ENCODE results near the gene PPP1R12C.
"Not testable (repeated sequence)": the region's sequence is repeated elsewhere in the genome, so short reads cannot be mapped to it uniquely, and the experiment has no call there.

PPP1R12C gene

GRCh38 chr19:55109527-55110291 lies 7.7 kb downstream of the PPP1R12C start:
- Histone ChIP-seq H3K27me3 (ENCODE audit: control insufficient read depth, insufficient read depth, low read length, poor library complexity, severe bottlenecking) (no peaks in the 10 kb centered on the region), H3K27ac (ENCODE audit: insufficient read depth, low read depth, low read length, poor library complexity, severe bottlenecking) (no peak overlapping the region), H3K36me3 (ENCODE audit: control insufficient read depth, insufficient read depth, low read length) (no peaks in the 10 kb centered on the region), H3K4me1 (ENCODE audit: control insufficient read depth, insufficient read depth, low read length) (peaks cover 14% of the 10 kb centered on the region), H3K9me3 (ENCODE audit: control insufficient read depth, low read length) (no peaks in the 10 kb centered on the region), H3K4me3 (ENCODE audit: insufficient read depth, low read depth, low read length) (no peak overlapping the region)
- 89 to 92% methylated on average over 20 of the region's 20 CpGs for WGBS, 2 experiments

GRCh38 chr19:55107252-55107651 lies 10.2 kb downstream of the PPP1R12C start:
- H3K4me1 ChIP-seq (ENCODE audit: control insufficient read depth, insufficient read depth, low read length); H3K36me3 ChIP-seq (ENCODE audit: control insufficient read depth, insufficient read depth, low read length): not testable (repeated sequence)
- 95 to 96% methylated on average over 2 to 3 of the region's 3 CpGs for WGBS, 2 experiments

DNA sequence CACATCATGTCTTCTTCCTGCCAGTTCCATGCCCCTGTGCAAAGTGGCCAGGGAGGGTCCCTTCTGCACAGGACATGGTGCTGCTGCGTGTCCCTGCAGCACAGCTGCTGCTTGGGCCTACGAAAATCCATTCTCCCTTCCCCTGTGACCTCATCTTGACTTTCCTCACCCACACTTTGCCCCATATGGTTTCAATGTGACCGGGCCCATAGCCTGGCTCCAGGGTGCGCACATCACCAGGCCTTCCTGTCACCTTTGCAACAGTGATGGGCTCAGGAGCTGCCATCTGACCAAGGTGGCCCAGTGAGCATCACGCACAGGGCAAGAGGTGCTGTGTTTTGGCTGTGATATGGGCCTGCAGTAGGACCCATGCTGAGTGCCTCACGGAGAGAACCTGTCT lies 10.8 kb downstream of the PPP1R12C start:
- no peaks in the 10 kb centered on the region for H3K9me3 ChIP-seq (ENCODE audit: control insufficient read depth, low read length)
- WGBS, 2 experiments, result 95 to 96% methylated on average over 6 of the region's 6 CpGs
- no peak overlapping the region for H3K4me3 ChIP-seq (ENCODE audit: insufficient read depth, low read depth, low read length)
- no peaks in the 10 kb centered on the region for H3K4me1 ChIP-seq (ENCODE audit: control insufficient read depth, insufficient read depth, low read length)
- H3K27ac ChIP-seq (ENCODE audit: insufficient read depth, low read depth, low read length, poor library complexity, severe bottlenecking), result no peak overlapping the region
- H3K27me3 ChIP-seq (ENCODE audit: control insufficient read depth, insufficient read depth, low read length, poor library complexity, severe bottlenecking), result no peaks in the 10 kb centered on the region
- peaks cover 9% of the 10 kb centered on the region for H3K36me3 ChIP-seq (ENCODE audit: control insufficient read depth, insufficient read depth, low read length)

More at GRCh38 chr19:55107252-55107651, 10.2 kb downstream of the PPP1R12C start:
- H3K4me3 ChIP-seq (ENCODE audit: insufficient read depth, low read depth, low read length); H3K27ac ChIP-seq (ENCODE audit: insufficient read depth, low read depth, low read length, poor library complexity, severe bottlenecking); H3K27me3 ChIP-seq (ENCODE audit: control insufficient read depth, insufficient read depth, low read length, poor library complexity, severe bottlenecking); H3K9me3 ChIP-seq (ENCODE audit: control insufficient read depth, low read length): not testable (repeated sequence)

GRCh38 chr19:55105237-55105636 lies 12.2 kb downstream of the PPP1R12C start:
- H3K4me1 ChIP-seq (ENCODE audit: control insufficient read depth, insufficient read depth, low read length), result no peaks in the 10 kb centered on the region
- no peak overlapping the region for H3K27ac ChIP-seq (ENCODE audit: insufficient read depth, low read depth, low read length, poor library complexity, severe bottlenecking)
- no peak overlapping the region for H3K4me3 ChIP-seq (ENCODE audit: insufficient read depth, low read depth, low read length)
- no peaks in the 10 kb centered on the region for H3K9me3 ChIP-seq (ENCODE audit: control insufficient read depth, low read length)
- H3K27me3 ChIP-seq (ENCODE audit: control insufficient read depth, insufficient read depth, low read length, poor library complexity, severe bottlenecking), result no peaks in the 10 kb centered on the region
- H3K36me3 ChIP-seq (ENCODE audit: control insufficient read depth, insufficient read depth, low read length), result peaks cover 9% of the 10 kb centered on the region
- 93 to 96% methylated on average over 2 of the region's 2 CpGs for WGBS, 2 experiments

GRCh38 chr19:55103190-55103589 lies 14.2 kb downstream of the PPP1R12C start:
- H3K9me3 ChIP-seq (ENCODE audit: control insufficient read depth, low read length), result no peaks in the 10 kb centered on the region
- WGBS, 2 experiments, result 94 to 97% methylated on average over 9 of the region's 9 CpGs
- no peak overlapping the region for H3K27ac ChIP-seq (ENCODE audit: insufficient read depth, low read depth, low read length, poor library complexity, severe bottlenecking)
- peaks cover 9% of the 10 kb centered on the region for H3K36me3 ChIP-seq (ENCODE audit: control insufficient read depth, insufficient read depth, low read length)
- H3K27me3 ChIP-seq (ENCODE audit: control insufficient read depth, insufficient read depth, low read length, poor library complexity, severe bottlenecking), result no peaks in the 10 kb centered on the region
- no peaks in the 10 kb centered on the region for H3K4me1 ChIP-seq (ENCODE audit: control insufficient read depth, insufficient read depth, low read length)
- H3K4me3 ChIP-seq (ENCODE audit: insufficient read depth, low read depth, low read length), result no peak overlapping the region

GRCh38 chr19:55101261-55101660 lies 16.2 kb downstream of the PPP1R12C start:
- no peaks in the 10 kb centered on the region for H3K9me3 ChIP-seq (ENCODE audit: control insufficient read depth, low read length)
- WGBS, 2 experiments, result 86% methylated on average over 10 of the region's 10 CpGs
- no peaks in the 10 kb centered on the region for H3K4me1 ChIP-seq (ENCODE audit: control insufficient read depth, insufficient read depth, low read length)
- peaks cover 9% of the 10 kb centered on the region for H3K36me3 ChIP-seq (ENCODE audit: control insufficient read depth, insufficient read depth, low read length)
- H3K4me3 ChIP-seq (ENCODE audit: insufficient read depth, low read depth, low read length), result no peak overlapping the region
- H3K27me3 ChIP-seq (ENCODE audit: control insufficient read depth, insufficient read depth, low read length, poor library complexity, severe bottlenecking), result no peaks in the 10 kb centered on the region
- H3K27ac ChIP-seq (ENCODE audit: insufficient read depth, low read depth, low read length, poor library complexity, severe bottlenecking), result no peak overlapping the region

- H3K27ac ChIP-seq (ENCODE audit: insufficient read depth, low read depth, low read length, poor library complexity, severe bottlenecking), result no peak overlapping the region
- 90 to 91% methylated on average over 27 of the region's 27 CpGs for WGBS, 2 experiments
- H3K4me3 ChIP-seq (ENCODE audit: insufficient read depth, low read depth, low read length), result no peak overlapping the region
- H3K36me3 ChIP-seq (ENCODE audit: control insufficient read depth, insufficient read depth, low read length), result peaks cover 9% of the 10 kb centered on the region
- H3K27me3 ChIP-seq (ENCODE audit: control insufficient read depth, insufficient read depth, low read length, poor library complexity, severe bottlenecking), result no peaks in the 10 kb centered on the region
- no peaks in the 10 kb centered on the region for H3K9me3 ChIP-seq (ENCODE audit: control insufficient read depth, low read length)
- no peaks in the 10 kb centered on the region for H3K4me1 ChIP-seq (ENCODE audit: control insufficient read depth, insufficient read depth, low read length)
These were observed 17.6 kb downstream of the PPP1R12C start for GRCh38 chr19:55099557-55100506.

DNA sequence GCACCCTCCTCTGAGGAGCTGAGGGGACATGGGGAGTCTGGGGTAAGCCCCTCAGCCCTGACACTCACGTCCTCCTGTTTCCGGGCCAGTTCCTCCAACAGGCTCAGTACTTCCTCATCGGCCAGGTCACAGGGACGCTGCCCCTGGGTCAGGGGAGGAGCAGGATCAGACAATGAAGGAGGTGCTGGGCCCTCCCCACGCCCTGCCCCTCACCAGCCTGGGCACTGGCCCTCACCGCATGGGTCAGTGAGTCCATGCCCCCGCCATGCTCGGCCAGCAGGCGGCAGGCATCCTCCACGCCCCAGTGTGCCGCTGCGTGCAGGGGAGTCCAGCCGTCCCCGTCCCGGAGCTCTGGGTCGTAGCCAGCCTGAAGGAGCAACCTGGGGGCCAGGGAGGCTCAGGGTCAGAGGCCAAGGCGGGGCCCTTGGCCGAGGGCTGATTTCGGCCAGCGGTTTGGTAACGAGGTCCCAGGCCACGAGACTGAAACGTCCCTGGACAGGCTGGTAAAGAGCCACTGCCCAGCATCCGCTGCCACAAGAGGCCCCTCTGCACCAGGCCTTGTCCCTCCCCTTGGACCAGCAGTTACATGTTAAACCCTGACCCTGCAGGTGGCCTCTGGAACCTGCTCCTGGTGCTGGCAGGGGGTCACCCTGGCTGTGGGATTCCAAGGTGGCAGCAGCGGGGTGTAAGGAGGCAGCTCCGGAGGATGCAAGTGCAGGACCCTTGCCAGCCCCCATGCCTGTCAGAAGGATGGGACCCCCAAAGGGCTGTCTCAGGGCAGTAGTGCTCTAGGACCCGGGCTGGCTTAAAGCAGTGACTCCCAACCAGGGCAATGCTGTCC lies 18.5 kb downstream of the PPP1R12C start:
- H3K4me1 ChIP-seq (ENCODE audit: control insufficient read depth, insufficient read depth, low read length), result no peaks in the 10 kb centered on the region
- H3K4me3 ChIP-seq (ENCODE audit: insufficient read depth, low read depth, low read length), result no peak overlapping the region
- no peak overlapping the region for H3K27ac ChIP-seq (ENCODE audit: insufficient read depth, low read depth, low read length, poor library complexity, severe bottlenecking)
- WGBS, 2 experiments, result 91 to 92% methylated on average over 27 of the region's 27 CpGs
- no peaks in the 10 kb centered on the region for H3K27me3 ChIP-seq (ENCODE audit: control insufficient read depth, insufficient read depth, low read length, poor library complexity, severe bottlenecking)
- peaks cover 9% of the 10 kb centered on the region for H3K36me3 ChIP-seq (ENCODE audit: control insufficient read depth, insufficient read depth, low read length)
- no peaks in the 10 kb centered on the region for H3K9me3 ChIP-seq (ENCODE audit: control insufficient read depth, low read length)

DNA sequence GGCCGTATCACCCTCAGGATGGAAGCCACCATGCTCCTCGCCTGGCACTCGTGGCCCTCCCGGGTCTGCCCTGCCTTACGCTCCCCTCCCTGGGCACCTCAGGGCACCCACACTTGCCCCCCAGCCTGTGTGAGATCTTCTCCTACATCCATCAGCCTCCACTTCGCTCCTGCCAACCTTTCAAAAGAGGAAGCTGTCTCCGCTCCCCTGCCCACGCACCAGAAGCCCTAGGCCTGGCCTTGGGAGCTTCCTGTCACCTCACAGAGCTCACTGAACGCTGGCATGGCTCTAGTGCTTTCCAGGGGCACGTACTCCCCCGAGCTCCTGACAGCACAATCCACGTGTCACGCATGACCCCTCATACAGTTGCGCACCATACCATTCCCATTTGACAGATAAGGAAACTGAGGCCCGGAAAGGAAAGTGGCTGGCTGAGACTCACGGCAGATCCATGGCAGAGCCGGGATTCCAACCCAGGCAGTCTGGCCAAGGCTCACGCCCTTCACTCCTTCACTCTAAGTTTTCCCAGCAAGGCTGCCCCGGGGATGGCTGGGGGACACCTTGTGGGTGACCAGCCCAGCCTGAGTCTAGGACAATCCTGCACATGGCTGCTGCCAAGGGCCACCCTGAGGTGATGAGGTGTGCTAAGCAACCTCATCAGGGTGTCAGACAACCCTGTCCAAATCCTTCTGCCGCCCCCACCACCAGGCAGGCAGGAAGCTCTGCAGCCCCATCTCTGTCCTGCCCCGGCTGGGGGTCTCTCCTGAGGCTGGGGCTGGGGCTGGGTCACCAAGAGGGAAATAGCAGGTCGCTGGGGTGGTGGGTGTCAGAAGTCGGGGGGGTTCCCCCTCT lies 19.3 kb downstream of the PPP1R12C start:
- H3K36me3 ChIP-seq (ENCODE audit: control insufficient read depth, insufficient read depth, low read length), result peaks cover 4% of the 10 kb centered on the region

More for the DNA sequence above, 19.3 kb downstream of the PPP1R12C start:
- Histone ChIP-seq H3K27me3 (ENCODE audit: control insufficient read depth, insufficient read depth, low read length, poor library complexity, severe bottlenecking) (no peaks in the 10 kb centered on the region), H3K4me3 (ENCODE audit: insufficient read depth, low read depth, low read length) (no peak overlapping the region), H3K4me1 (ENCODE audit: control insufficient read depth, insufficient read depth, low read length) (no peaks in the 10 kb centered on the region), H3K27ac (ENCODE audit: insufficient read depth, low read depth, low read length, poor library complexity, severe bottlenecking) (no peak overlapping the region), H3K9me3 (ENCODE audit: control insufficient read depth, low read length) (no peaks in the 10 kb centered on the region)
- 94 to 95% methylated on average over 23 of the region's 23 CpGs for whole genome bisulfite sequencing, 2 experiments
